Esophagus (tissue), 2 donors: ENCODE data around the gene GFER. TPM values are rescaled to one million over a fixed set of nuclear protein-coding genes. Genes with fewer than 3 reads are reported as not detected.

ENCODE experiments used
- H3K27ac ChIP-seq, 2 donors: one replicate each; pipeline ENCODE4 v1.5.1; 2013; ENCODE audit warnings: low read depth in 2 of 2, mild to moderate bottlenecking in 2 of 2, inconsistent platforms in 1 of 2, low read length in 1 of 2, moderate library complexity in 1 of 2
- H3K27me3 ChIP-seq, 2 donors: one replicate each; pipeline ENCODE4 v1.6.1; 2013; ENCODE audit warnings: low read length in 2 of 2, control low read depth in 1 of 2, mild to moderate bottlenecking in 1 of 2; ENCODE audit not compliant: insufficient read depth in 2 of 2, control insufficient read depth in 1 of 2
- H3K36me3 ChIP-seq, 2 donors: one replicate each; pipeline ENCODE4 v1.6.1; 2013; ENCODE audit warnings: low read length in 1 of 2; ENCODE audit not compliant: control insufficient read depth in 2 of 2, insufficient read depth in 2 of 2
- H3K4me1 ChIP-seq, 2 donors: one replicate each; pipeline ENCODE4 v1.6.1; 2013; ENCODE audit warnings: low read length in 1 of 2; ENCODE audit not compliant: control insufficient read depth in 2 of 2, insufficient read depth in 2 of 2
- H3K4me3 ChIP-seq, 2 donors: one replicate each; pipeline ENCODE4 v1.5.1; 2013; ENCODE audit warnings: low read length in 2 of 2, mild to moderate bottlenecking in 2 of 2, low read depth in 1 of 2, moderate library complexity in 1 of 2
- H3K9me3 ChIP-seq, 2 donors: one replicate each; pipeline ENCODE4 v1.6.1; 2013; ENCODE audit warnings: mild to moderate bottlenecking in 2 of 2, low read depth in 1 of 2, low read length in 1 of 2, moderate library complexity in 1 of 2; ENCODE audit not compliant: control insufficient read depth in 2 of 2, insufficient read depth in 1 of 2
- WGBS, 2 donors: extraction: QIAGEN DNeasy Blood & Tissue Kit; methylation state at CpG; one replicate each; pipeline ENCODE4 v1.1.7; 2013; 5-methylcytosine and 5-hydroxymethylcytosine counted together
- polyA plus RNA-seq, 2 donors: library from polyadenylated mRNA; stranded (reverse); fragments of 200-250 nt; gene quantifications; one replicate each; pipeline ENCODE4 v1.2.3, GENCODE V29; 2013
- donor health status: healthy with polysubstance abuse.
- donor health status: Bipolar disorder and iron deficiency.

The GFER gene
- polyA plus RNA-seq, 2 donors = 13.1 to 23.1 TPM

- Histone ChIP-seq H3K9me3 (no peaks in the 10 kb centered on the region), H3K4me1 (peaks cover 0 to 9% of the 10 kb centered on the region in 2 donors), H3K27me3 (no peaks in the 10 kb centered on the region), H3K4me3 (no peak overlapping the region), H3K36me3 (peaks cover 15 to 59% of the 10 kb centered on the region in 2 donors), H3K27ac (peak overlapping the region; percentile 29 to 74)
- 85 to 87% methylated on average over 27 of the region's 27 CpGs for WGBS, 2 donors
Measured at GRCh38 chr16:1998360-1998835, 14.4 kb downstream of the GFER start.

- Histone ChIP-seq H3K4me1 (peaks cover 2 to 11% of the 10 kb centered on the region in 2 donors), H3K9me3 (no peaks in the 10 kb centered on the region), H3K36me3 (peaks cover 15 to 60% of the 10 kb centered on the region in 2 donors), H3K4me3 (no peak overlapping the region), H3K27ac (peak overlapping the region; percentile 20 to 21), H3K27me3 (no peaks in the 10 kb centered on the region)
- 93 to 94% methylated on average over 39 of the region's 39 CpGs for whole genome bisulfite sequencing, 2 donors
Measured at GRCh38 chr16:1998852-1999801, 15.1 kb downstream of the GFER start.

GRCh38 chr16:1999866-2000514 lies 16.0 kb downstream of the GFER start:
- no peak overlapping the region for H3K27ac ChIP-seq
- WGBS, 2 donors = 85 to 86% methylated on average over 27 to 28 of the region's 28 CpGs

GRCh38 chr16:2001035-2001434 lies 17.0 kb downstream of the GFER start:
- Histone ChIP-seq H3K27me3 (no peaks in the 10 kb centered on the region), H3K4me3 (no peak overlapping the region), H3K36me3 (peaks cover 15 to 70% of the 10 kb centered on the region in 2 donors), H3K9me3 (no peaks in the 10 kb centered on the region), H3K27ac (no peak overlapping the region), H3K4me1 (peaks cover 5 to 25% of the 10 kb centered on the region in 2 donors)
- 95 to 96% methylated on average over 19 of the region's 19 CpGs for WGBS, 2 donors

More at GRCh38 chr16:1999866-2000514, 16.0 kb downstream of the GFER start:
- H3K27me3 ChIP-seq = no peaks in the 10 kb centered on the region
- H3K4me3 ChIP-seq = peak overlapping the region in 1 of 2 donors; percentile 13
- peaks cover 5 to 18% of the 10 kb centered on the region in 2 donors for H3K4me1 ChIP-seq
- H3K9me3 ChIP-seq = no peaks in the 10 kb centered on the region
- H3K36me3 ChIP-seq = peaks cover 15 to 62% of the 10 kb centered on the region in 2 donors

- Histone ChIP-seq H3K9me3 (no peaks in the 10 kb centered on the region), H3K36me3 (peaks cover 15 to 74% of the 10 kb centered on the region in 2 donors), H3K4me1 (peaks cover 5 to 27% of the 10 kb centered on the region in 2 donors), H3K27me3 (no peaks in the 10 kb centered on the region), H3K4me3 (no peak overlapping the region), H3K27ac (no peak overlapping the region)
- 96 to 97% methylated on average over 52 to 53 of the region's 53 CpGs for WGBS, 2 donors
Measured at GRCh38 chr16:2001456-2002355, 17.7 kb downstream of the GFER start.

- Histone ChIP-seq H3K4me1 (peaks cover 12 to 35% of the 10 kb centered on the region in 2 donors), H3K9me3 (no peaks in the 10 kb centered on the region), H3K4me3 (no peak overlapping the region), H3K36me3 (peaks cover 15 to 71% of the 10 kb centered on the region in 2 donors), H3K27me3 (no peaks in the 10 kb centered on the region), H3K27ac (no peak overlapping the region)
- 92 to 93% methylated on average over 47 of the region's 47 CpGs for WGBS, 2 donors
Measured at GRCh38 chr16:2002406-2003230, 18.6 kb downstream of the GFER start.

- peaks cover 16 to 42% of the 10 kb centered on the region in 2 donors for H3K4me1 ChIP-seq
Measured at GRCh38 chr16:2003231-2003826, 19.3 kb downstream of the GFER start.

More at GRCh38 chr16:2003231-2003826, 19.3 kb downstream of the GFER start:
- Histone ChIP-seq H3K27ac (no peak overlapping the region), H3K36me3 (peaks cover 15 to 67% of the 10 kb centered on the region in 2 donors), H3K27me3 (no peaks in the 10 kb centered on the region), H3K4me3 (no peak overlapping the region), H3K9me3 (no peaks in the 10 kb centered on the region)
- WGBS, 2 donors = 79 to 81% methylated on average over 8 of the region's 8 CpGs
